Right lobe of liver (tissue), 4 donors: Measurements from ENCODE around the gene CA11.

ENCODE experiments used
- CTCF ChIP-seq, 4 donors: fragments of 200-600 bp in 3 of 4; fragments of 450-650 bp in 1 of 4; IDR thresholded peaks; one replicate each; pipeline versions ENCODE4 v1.5.1 to v1.8.0; 2016 to 2022; ENCODE audit warnings: antibody characterized with exemption in 4 of 4, mild to moderate bottlenecking in 2 of 4
- POLR2A ChIP-seq: fragments of 450-650 bp; IDR thresholded peaks from one replicate; pipeline ENCODE4 v1.6.1; 2017; ENCODE audit warnings: antibody characterized with exemption, mild to moderate bottlenecking
- donor health status: DM: no; HTN: no; CAD: no.
- donor health status: DM: no; HTN: no; CAD: no.
- donor health status: DM: no; HTN: yes; CAD: no.

- TF ChIP-seq CTCF (IDR thresholded peaks at IDR 0.05) (no peak), POLR2A (peak; percentile 56)
Observed at GRCh38 chr19:48634424-48635262, 11.3 kb downstream of the CA11 start.
